ENCODE measurements around the gene ITIH4. TPM values are rescaled to one million over a fixed set of nuclear protein-coding genes. Genes with fewer than 3 reads are reported as not detected.

ITIH4 gene
- total and polyA plus RNA-seq, 9 of the 15 experiments (the other 6 are each of a cell fraction or from before 2014, with no cell fraction given): 0.09 to 0.62 (median 0.20) TPM; not detected in 6

DNA sequence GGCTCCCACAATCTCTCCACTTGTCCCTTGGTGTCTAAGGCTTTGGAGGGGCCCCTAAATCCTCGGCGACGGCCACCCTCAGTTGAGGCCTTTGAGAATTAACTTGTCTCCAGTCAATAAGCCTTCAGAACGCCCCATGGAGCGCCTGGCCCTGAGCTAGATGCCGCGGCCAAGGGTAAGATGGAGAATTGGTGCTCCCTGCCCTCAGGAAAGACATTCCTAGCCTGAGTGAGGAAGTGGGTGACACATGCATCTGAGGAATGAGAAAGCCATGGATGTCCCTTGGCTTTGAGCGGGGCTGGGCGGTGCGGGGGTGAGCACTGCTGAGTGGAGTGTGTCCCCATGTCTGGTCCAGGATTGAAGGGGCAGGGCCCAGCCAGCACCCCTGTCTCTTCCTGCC lies 13.3 kb downstream of the ITIH4 start:
- WGBS (ENCODE audit: insufficient coverage, low coverage, missing lambda C conversion rate): 2% methylated on average over 10 of the region's 10 CpGs

DNA sequence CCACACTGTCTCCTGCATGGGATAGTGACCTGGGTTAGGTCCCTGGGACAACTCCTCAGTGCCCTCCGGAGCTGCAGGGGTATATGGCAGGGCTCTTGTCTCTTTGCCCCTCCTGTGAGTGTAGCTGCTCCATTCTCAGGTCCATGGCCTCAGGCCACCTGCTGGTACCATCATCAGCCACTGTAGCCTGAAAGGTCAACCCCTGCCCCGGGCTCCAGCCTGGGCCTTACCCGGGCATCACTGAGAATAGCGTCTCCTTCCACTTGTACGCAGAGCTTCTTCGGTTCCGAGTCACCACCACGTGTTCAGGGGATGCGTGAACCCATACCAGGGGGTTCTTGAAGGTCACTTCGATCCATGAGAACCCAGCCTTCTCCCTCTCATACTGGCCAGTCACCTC lies 13.8 kb downstream of the ITIH4 start:
- intact Hi-C loops (cut with micrococcal nuclease) (no loop called here), in situ Hi-C loops (cut with MboI) (no loop called here)
- POLR2A ChIA-PET: interaction anchor here (0.6 kb wide), 2 partner anchors 21 to 48 kb away, joined by 3 to 4 read pairs; no protein-coding TSS in a partner anchor
- no TSS peak for BruUV-seq (replicated peaks)
- no peak overlapping the region for H2AFZ ChIP-seq (ENCODE audit: low read depth, low read length)
- H3K27ac ChIP-seq (ENCODE audit: extremely low read depth, low read depth, low read length): no peak overlapping the region
- no peaks in the 10 kb centered on the region for H4K20me1 ChIP-seq (replicated peaks; ENCODE audit: control insufficient read depth, insufficient read depth, low read length)
- peaks cover 0 to 50% of the 10 kb centered on the region in 2 experiments; a peak in 3 of 5 replicates for H3K27me3 ChIP-seq (ENCODE audit: control insufficient read depth in 2 of 2, insufficient read depth in 2 of 2, low read length in 2 of 2)
- H3K9ac ChIP-seq (ENCODE audit: insufficient read depth in 1 of 2, low read depth in 2 of 2, low read length in 2 of 2): no peak overlapping the region
- no peaks in the 10 kb centered on the region for H3K79me2 ChIP-seq (ENCODE audit: control insufficient read depth, insufficient read depth, low read length)
- H3K9me3 ChIP-seq (replicated peaks; ENCODE audit: control insufficient read depth, insufficient read depth, low read depth, low read length): no peaks in the 10 kb centered on the region
- H3K4me2 ChIP-seq (ENCODE audit: insufficient read depth, low read length): no peak overlapping the region
- FAIRE-seq (no peak), DNase-seq (ENCODE audit: extremely low read depth in 1 of 4, low spot score in 3 of 4) (no peak), ATAC-seq (no peak)
- CTCF ChIA-PET (ENCODE audit: low intra/inter-chr PET ratio): no interaction called here
- H3K4me1 ChIP-seq (replicated peaks in 1 of 2; ENCODE audit: control insufficient read depth in 2 of 2, insufficient read depth in 2 of 2, low read length in 2 of 2): peaks cover 0 to 5% of the 10 kb centered on the region in 2 experiments; a peak in 2 of 5 replicates
- no peaks in the 10 kb centered on the region for H3K36me3 ChIP-seq (ENCODE audit: control insufficient read depth, insufficient read depth, low read length)
- 9% methylated on average over 10 of the region's 10 CpGs for WGBS (ENCODE audit: insufficient coverage, low coverage, missing lambda C conversion rate)
- H3K4me3 ChIP-seq: no peak overlapping the region
- no peaks in the 10 kb centered on the region for H3K9me1 ChIP-seq (ENCODE audit: control insufficient read depth, insufficient read depth, low read length)
- TF ChIP-seq TARDBP (IDR thresholded peaks at IDR 0.05) (no peak), ZNF146 (CRISPR knock-in tag; IDR thresholded peaks at IDR 0.05; ENCODE audit: unreplicated experiment) (no peak), ZNF77 (CRISPR knock-in tag; IDR thresholded peaks at IDR 0.05) (no peak)

More for the DNA sequence above, 13.3 kb downstream of the ITIH4 start:
- ChIA-PET CTCF (ENCODE audit: low intra/inter-chr PET ratio) (no interaction called here), POLR2A (no interaction called here)
- in situ Hi-C loops (cut with MboI) (no loop called here), intact Hi-C loops (cut with micrococcal nuclease) (no loop called here)
- Histone ChIP-seq H3K27ac (ENCODE audit: extremely low read depth, low read depth, low read length) (no peak overlapping the region), H2AFZ (ENCODE audit: low read depth, low read length) (no peak overlapping the region), H3K27me3 (ENCODE audit: control insufficient read depth in 2 of 2, insufficient read depth in 2 of 2, low read length in 2 of 2) (peaks cover 0 to 48% of the 10 kb centered on the region in 2 experiments; a peak in 3 of 5 replicates), H3K4me2 (ENCODE audit: insufficient read depth, low read length) (no peak overlapping the region), H4K20me1 (replicated peaks; ENCODE audit: control insufficient read depth, insufficient read depth, low read length) (no peaks in the 10 kb centered on the region), H3K9me1 (ENCODE audit: control insufficient read depth, insufficient read depth, low read length) (no peaks in the 10 kb centered on the region), H3K79me2 (ENCODE audit: control insufficient read depth, insufficient read depth, low read length) (no peaks in the 10 kb centered on the region), H3K4me1 (replicated peaks in 1 of 2; ENCODE audit: control insufficient read depth in 2 of 2, insufficient read depth in 2 of 2, low read length in 2 of 2) (peaks cover 0 to 5% of the 10 kb centered on the region in 2 experiments; a peak in 2 of 5 replicates), H3K4me3 (no peak overlapping the region), H3K9me3 (replicated peaks; ENCODE audit: control insufficient read depth, insufficient read depth, low read depth, low read length) (no peaks in the 10 kb centered on the region), H3K36me3 (ENCODE audit: control insufficient read depth, insufficient read depth, low read length) (no peaks in the 10 kb centered on the region), H3K9ac (ENCODE audit: insufficient read depth in 1 of 2, low read depth in 2 of 2, low read length in 2 of 2) (no peak overlapping the region)
- FAIRE-seq (no peak), DNase-seq (ENCODE audit: extremely low read depth in 1 of 4, low spot score in 3 of 4) (no peak), ATAC-seq (no peak)
- no TSS peak for BruUV-seq (replicated peaks)
- TF ChIP-seq KHSRP (IDR thresholded peaks at IDR 0.05) (no peak), MED1 (CRISPR knock-in tag; IDR thresholded peaks at IDR 0.05; ENCODE audit: borderline replicate concordance) (no peak), TCF7L2 (IDR thresholded peaks at IDR 0.05; ENCODE audit: low read depth, low read length) (no peak), ETV5 (CRISPR knock-in tag; IDR thresholded peaks at IDR 0.05; ENCODE audit: low read depth) (no peak), ERF (CRISPR knock-in tag; IDR thresholded peaks at IDR 0.05) (no peak), SLC30A9 (CRISPR knock-in tag; IDR thresholded peaks at IDR 0.05) (no peak), CREBBP (IDR thresholded peaks at IDR 0.05; ENCODE audit: low read depth, low read length) (no peak), ZNF165 (CRISPR knock-in tag; IDR thresholded peaks at IDR 0.05; ENCODE audit: borderline replicate concordance) (no peak), HDAC6 (IDR thresholded peaks at IDR 0.05; ENCODE audit: low read depth, low read length) (no peak), ZNF12 (CRISPR knock-in tag; IDR thresholded peaks at IDR 0.05) (no peak), THRAP3 (IDR thresholded peaks at IDR 0.05; ENCODE audit: borderline replicate concordance) (no peak), ARNT (IDR thresholded peaks at IDR 0.05) (no peak)
- TF ChIP-seq, protein P1, sequence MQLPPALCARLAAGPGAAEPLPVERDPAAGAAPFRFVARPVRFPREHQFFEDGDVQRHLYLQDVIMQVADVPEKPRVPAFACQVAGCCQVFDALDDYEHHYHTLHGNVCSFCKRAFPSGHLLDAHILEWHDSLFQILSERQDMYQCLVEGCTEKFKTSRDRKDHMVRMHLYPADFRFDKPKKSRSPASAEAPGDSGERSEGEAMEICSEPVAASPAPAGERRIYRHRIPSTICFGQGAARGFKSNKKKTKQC (CRISPR knock-in tag; IDR thresholded peaks at IDR 0.05): no peak

Data from K562 (cell line).